HEK293T (cell line): ENCODE data around the gene ABHD13.

Experiments
- ARNT ChIP-seq: fragments of 450-650 bp; IDR thresholded peaks from 2 replicates; pipeline ENCODE4 v1.6.1; 2017; ENCODE audit warnings: mild to moderate bottlenecking
- BHLHE40 ChIP-seq: fragments of 450-650 bp; IDR thresholded peaks from 2 replicates; pipeline ENCODE4 v1.6.1; 2016; ENCODE audit warnings: mild to moderate bottlenecking, moderate library complexity, borderline replicate concordance
- ELF4 ChIP-seq: fragments of 450-650 bp; IDR thresholded peaks from 2 replicates; pipeline ENCODE4 v1.6.1; 2017; ENCODE audit warnings: antibody characterized with exemption
- FOXA1 ChIP-seq: fragments of 450-650 bp; IDR thresholded peaks from 2 replicates; pipeline ENCODE4 v1.6.1; 2016; ENCODE audit warnings: mild to moderate bottlenecking
- FOXK2 ChIP-seq: fragments of 450-650 bp; IDR thresholded peaks from 2 replicates; pipeline ENCODE4 v1.6.1; 2016; ENCODE audit warnings: mild to moderate bottlenecking
- FOXM1 ChIP-seq: fragments of 450-650 bp; IDR thresholded peaks from 2 replicates; pipeline ENCODE4 v1.6.1; 2017; ENCODE audit warnings: mild to moderate bottlenecking, borderline replicate concordance
- HDGF ChIP-seq: fragments of 450-650 bp; IDR thresholded peaks from 2 replicates; pipeline ENCODE4 v1.6.1; 2017; ENCODE audit warnings: antibody characterized with exemption, borderline replicate concordance
- LEF1 ChIP-seq: fragments of 450-650 bp; IDR thresholded peaks from 2 replicates; pipeline ENCODE4 v1.6.1; 2017; ENCODE audit warnings: mild to moderate bottlenecking, borderline replicate concordance
- NFRKB ChIP-seq: fragments of 450-650 bp; IDR thresholded peaks from 2 replicates; pipeline ENCODE4 v1.6.1; 2016; ENCODE audit warnings: mild to moderate bottlenecking, moderate library complexity
- SP1 ChIP-seq: fragments of 450-650 bp; IDR thresholded peaks from 2 replicates; pipeline ENCODE4 v1.6.1; 2017
- SUZ12 ChIP-seq: fragments of 450-650 bp; IDR thresholded peaks from 2 replicates; pipeline ENCODE4 v1.6.1; 2016; ENCODE audit warnings: mild to moderate bottlenecking
- TARDBP ChIP-seq: fragments of 450-650 bp; IDR thresholded peaks from 2 replicates; pipeline ENCODE4 v1.6.1; 2016
- ZNF384 ChIP-seq: fragments of 450-650 bp; IDR thresholded peaks from 2 replicates; pipeline ENCODE4 v1.6.1; 2016

DNA sequence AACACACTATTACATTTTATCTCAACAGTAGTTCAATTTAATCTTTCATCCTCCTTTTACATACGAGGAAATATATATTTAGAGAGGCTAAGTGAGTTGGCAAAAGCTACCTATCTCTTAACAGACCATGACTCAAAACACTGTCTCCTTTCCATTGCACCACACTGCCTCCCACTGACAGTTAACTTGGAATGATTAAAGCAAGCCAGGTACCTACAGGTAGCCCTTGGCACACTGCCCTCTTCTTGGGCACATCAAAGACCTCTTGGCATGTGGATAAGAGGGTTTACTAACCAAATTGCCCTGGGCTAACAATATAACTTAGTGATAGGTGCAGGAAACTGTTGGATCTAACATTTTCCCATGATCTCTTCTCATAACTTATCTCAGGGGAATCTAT is 1.8 kb downstream of the ABHD13 start:
- TF ChIP-seq FOXK2, result no peak
- TF ChIP-seq ZNF384, result no peak
- no peak for TF ChIP-seq ARNT
- no peak for TF ChIP-seq SP1
- TF ChIP-seq FOXM1, result no peak
- TF ChIP-seq SUZ12, result no peak
- TF ChIP-seq HDGF, result no peak
- no peak for TF ChIP-seq FOXA1
- no peak for TF ChIP-seq LEF1
- no peak for TF ChIP-seq BHLHE40
- TF ChIP-seq NFRKB, result no peak
- no peak for TF ChIP-seq TARDBP
- no peak for TF ChIP-seq ELF4
